ENCODE data around the gene CC2D2B.

GRCh38 chr10:95877881-95878280 is 29.9 kb upstream of the CC2D2B start:
- TF ChIP-seq CTCF (IDR thresholded peaks at IDR 0.05; ENCODE audit: low read depth, low read length, poor library complexity, severe bottlenecking), result no peak
- no peak for TF ChIP-seq EZH2phosphoT487 (IDR thresholded peaks at IDR 0.05; ENCODE audit: borderline replicate concordance, low read length)

Data from DOHH2 (cell line).